A673 (cell line): ENCODE results near the gene PHETA2. TPM values are rescaled to one million over a fixed set of nuclear protein-coding genes. Genes with fewer than 3 reads are reported as not detected.

Experiments
- BruUV-seq: library from RNA; stranded (reverse); fragments of 400-500 nt; replicated peaks from 2 replicates; lab custom pipeline; 2021; lab: Mats Ljungman, UMichigan
- CTCF ChIA-PET: fragments of 300-600 bp; sonication (Branson Sonifier 250); formaldehyde crosslinking; loops from one replicate; lab custom pipeline; 2022; ENCODE audit warnings: antibody characterized with exemption; lab: Charles Lee
- POLR2A ChIA-PET: fragments of 300-600 bp; sonication (Branson Sonifier 250); formaldehyde crosslinking; loops from one replicate; lab custom pipeline; 2022; ENCODE audit warnings: antibody characterized with exemption; ENCODE audit not compliant: low non-redundant PET; lab: Charles Lee
- DNase-seq: peaks from one replicate; pipeline ENCODE4 v3.0.0-alpha.2; 2015; ENCODE audit warnings: low spot score
- H3K27ac ChIP-seq: fragments of 200-600 bp; sonication (generic); 2 replicates; pipeline ENCODE4 v1.5.1; 2016; ENCODE audit warnings: mixed run types, low read depth, mild to moderate bottlenecking, mixed read lengths, antibody characterized with exemption, low read length; ENCODE audit not compliant: poor library complexity, severe bottlenecking
- H3K27me3 ChIP-seq: fragments of 200-600 bp; sonication (generic); replicated peaks from 2 replicates; pipeline ENCODE4 v1.6.1; 2017; ENCODE audit warnings: mixed run types, low read depth, mild to moderate bottlenecking, mixed read lengths, antibody characterized with exemption, low read length; ENCODE audit not compliant: insufficient read depth, poor library complexity
- H3K36me3 ChIP-seq: fragments of 200-600 bp; sonication (generic); 2 replicates; pipeline ENCODE4 v1.6.1; 2016; ENCODE audit warnings: mixed run types, mild to moderate bottlenecking, mixed read lengths, antibody characterized with exemption, low read length; ENCODE audit not compliant: insufficient read depth, poor library complexity, severe bottlenecking
- H3K4me1 ChIP-seq: fragments of 200-600 bp; sonication (generic); 2 replicates; pipeline ENCODE4 v1.6.1; 2017; ENCODE audit warnings: mixed run types, mild to moderate bottlenecking, mixed read lengths, antibody characterized with exemption, low read length; ENCODE audit not compliant: insufficient read depth, poor library complexity, severe bottlenecking
- H3K4me3 ChIP-seq: fragments of 200-600 bp; sonication (generic); 2 replicates; pipeline ENCODE4 v1.5.1; 2016; ENCODE audit warnings: low read depth, mixed run types, mild to moderate bottlenecking, mixed read lengths, low read length; ENCODE audit not compliant: poor library complexity, severe bottlenecking
- H3K9me3 ChIP-seq: fragments of 200-600 bp; sonication (generic); 2 replicates; pipeline ENCODE4 v1.6.1; 2016; ENCODE audit warnings: mixed run types, low read depth, mild to moderate bottlenecking, mixed read lengths, antibody characterized with exemption, low read length; ENCODE audit not compliant: poor library complexity, severe bottlenecking
- EZH2 ChIP-seq: fragments of 200-600 bp; sonication (generic); IDR thresholded peaks from 2 replicates; pipeline ENCODE4 v1.6.1; 2017; ENCODE audit warnings: borderline replicate concordance, low read depth, mild to moderate bottlenecking, mixed read lengths, antibody characterized with exemption, low read length; ENCODE audit not compliant: poor library complexity, severe bottlenecking
- intact Hi-C: fragments of 100-400 bp; cut with micrococcal nuclease; formaldehyde crosslinking; loops from one replicate; pipeline ENCODE4 v1.10.0; 2022; ENCODE audit not compliant: unreplicated experiment
- total RNA-seq: library from RNA; stranded (reverse); gene quantifications from 2 replicates; pipeline ENCODE4 v1.2.3, GENCODE V29; 2021
- TF ChIP-seq, protein P1 (sequence below): fragments of 300-800, 200-600 bp; sonication (generic); conservative IDR thresholded peaks from 2 replicates; pipeline ENCODE4 v1.5.1; 2017; ENCODE audit warnings: low read depth, mild to moderate bottlenecking, antibody characterized with exemption, low read length, moderate library complexity, mixed read lengths

PHETA2 gene
- total RNA-seq, 1 experiment from 2014 or later = 0.97 TPM

DNA sequence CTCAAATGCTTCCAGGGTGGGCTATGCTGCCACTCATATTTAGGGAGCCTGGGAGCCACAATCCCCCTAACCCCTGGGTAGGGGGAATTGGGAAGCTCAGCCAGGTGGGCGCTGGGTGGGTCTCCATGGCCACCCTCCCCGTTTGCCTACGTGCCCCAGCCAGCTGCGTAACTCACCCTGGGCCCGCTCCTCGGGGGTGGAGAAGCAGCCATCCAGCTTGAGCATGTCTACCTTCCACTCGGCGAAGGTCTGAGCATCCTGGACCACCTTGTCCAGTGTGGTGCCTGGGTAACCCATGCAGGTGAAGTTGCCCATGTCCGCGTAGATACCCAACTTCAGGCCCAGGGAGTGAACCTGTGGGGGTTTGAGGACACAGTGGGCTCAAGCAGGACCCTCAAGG lies 7.1 kb upstream of the PHETA2 start:
- CTCF ChIA-PET = no interaction called here
- Histone ChIP-seq H3K27me3 (no peaks in the 10 kb centered on the region), H3K36me3 (peaks cover 10% of the 10 kb centered on the region), H3K9me3 (no peaks in the 10 kb centered on the region), H3K4me3 (no peak overlapping the region), H3K4me1 (peaks cover 7% of the 10 kb centered on the region), H3K27ac (no peak overlapping the region)
- intact Hi-C loops = no loop called here
- POLR2A ChIA-PET = no interaction called here
- BruUV-seq = no TSS peak
- DNase-seq = no peak
- no peak for TF ChIP-seq EZH2
- TF ChIP-seq, protein P1, sequence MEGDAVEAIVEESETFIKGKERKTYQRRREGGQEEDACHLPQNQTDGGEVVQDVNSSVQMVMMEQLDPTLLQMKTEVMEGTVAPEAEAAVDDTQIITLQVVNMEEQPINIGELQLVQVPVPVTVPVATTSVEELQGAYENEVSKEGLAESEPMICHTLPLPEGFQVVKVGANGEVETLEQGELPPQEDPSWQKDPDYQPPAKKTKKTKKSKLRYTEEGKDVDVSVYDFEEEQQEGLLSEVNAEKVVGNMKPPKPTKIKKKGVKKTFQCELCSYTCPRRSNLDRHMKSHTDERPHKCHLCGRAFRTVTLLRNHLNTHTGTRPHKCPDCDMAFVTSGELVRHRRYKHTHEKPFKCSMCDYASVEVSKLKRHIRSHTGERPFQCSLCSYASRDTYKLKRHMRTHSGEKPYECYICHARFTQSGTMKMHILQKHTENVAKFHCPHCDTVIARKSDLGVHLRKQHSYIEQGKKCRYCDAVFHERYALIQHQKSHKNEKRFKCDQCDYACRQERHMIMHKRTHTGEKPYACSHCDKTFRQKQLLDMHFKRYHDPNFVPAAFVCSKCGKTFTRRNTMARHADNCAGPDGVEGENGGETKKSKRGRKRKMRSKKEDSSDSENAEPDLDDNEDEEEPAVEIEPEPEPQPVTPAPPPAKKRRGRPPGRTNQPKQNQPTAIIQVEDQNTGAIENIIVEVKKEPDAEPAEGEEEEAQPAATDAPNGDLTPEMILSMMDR = no peak

DNA sequence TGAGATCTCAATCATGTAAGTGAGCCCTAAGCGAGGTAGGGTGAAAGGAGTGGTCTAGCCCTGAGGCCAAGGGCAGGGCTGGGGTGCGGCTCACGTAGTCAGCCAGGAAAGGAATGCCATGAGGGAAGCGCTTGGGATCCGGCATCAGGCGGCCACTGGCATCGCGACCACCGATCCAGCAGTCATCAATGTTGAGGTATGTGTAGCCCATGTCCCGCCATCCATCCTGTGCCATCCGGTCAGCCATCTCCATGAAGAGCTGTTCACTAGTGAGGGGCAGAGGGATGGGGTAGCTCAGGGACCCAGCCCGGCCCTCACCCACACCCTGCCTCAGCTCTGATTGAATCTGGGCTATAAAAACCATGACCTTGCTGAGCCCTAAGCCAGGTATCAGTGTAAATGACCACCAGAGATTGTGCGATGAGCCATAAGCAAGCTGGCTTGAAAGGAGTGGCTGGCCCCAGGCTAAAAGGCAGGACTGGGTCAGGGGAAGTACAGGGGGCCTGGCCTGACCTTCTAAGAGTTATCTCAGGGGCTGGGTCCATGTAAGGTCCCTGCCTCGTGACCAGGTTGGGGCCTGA lies 6.3 kb upstream of the PHETA2 start:
- POLR2A ChIA-PET = no interaction called here
- no peaks in the 10 kb centered on the region for H3K9me3 ChIP-seq
- peaks cover 10% of the 10 kb centered on the region for H3K36me3 ChIP-seq
- TF ChIP-seq EZH2 = no peak
- TF ChIP-seq, protein P1 = no peak
- CTCF ChIA-PET = no interaction called here
- no peak for DNase-seq
- peaks cover 7% of the 10 kb centered on the region for H3K4me1 ChIP-seq
- no peak overlapping the region for H3K4me3 ChIP-seq
- no TSS peak for BruUV-seq
- intact Hi-C loops = no loop called here
- H3K27me3 ChIP-seq = no peaks in the 10 kb centered on the region
- H3K27ac ChIP-seq = no peak overlapping the region

DNA sequence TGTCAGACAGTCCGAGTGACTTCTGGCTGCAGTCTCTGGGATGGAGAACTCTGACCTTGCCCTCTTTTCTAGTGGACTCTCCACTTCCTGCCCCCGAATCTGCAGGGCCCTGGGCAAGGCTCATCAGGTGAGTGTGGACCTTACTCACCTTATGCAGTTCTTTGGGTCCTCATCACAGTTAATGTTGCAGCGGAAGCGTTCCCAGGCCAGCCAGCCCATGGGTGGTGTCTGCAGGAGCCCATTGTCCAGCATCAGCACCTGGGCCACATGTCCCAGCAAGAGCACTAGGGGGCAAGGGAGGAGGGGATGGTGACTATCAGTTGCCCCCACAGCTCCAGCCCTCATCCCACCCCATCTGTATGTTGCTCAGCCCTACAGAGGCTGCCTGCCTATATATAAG lies 5.8 kb upstream of the PHETA2 start:
- intact Hi-C loops = no loop called here
- ChIA-PET POLR2A (no interaction called here), CTCF (no interaction called here)
- Histone ChIP-seq H3K27me3 (no peaks in the 10 kb centered on the region), H3K27ac (no peak overlapping the region), H3K36me3 (peaks cover 10% of the 10 kb centered on the region), H3K4me3 (no peak overlapping the region), H3K4me1 (peaks cover 7% of the 10 kb centered on the region), H3K9me3 (no peaks in the 10 kb centered on the region)
- no TSS peak for BruUV-seq
- no peak for DNase-seq
- TF ChIP-seq, protein P1 = no peak
- TF ChIP-seq EZH2 = no peak
